ENCODE results near the gene TRMT10B. TPM values are rescaled to one million over a fixed set of nuclear protein-coding genes. Genes with fewer than 3 reads are reported as not detected.
"Not testable (repeated sequence)": the region's sequence is repeated elsewhere in the genome, so short reads cannot be mapped to it uniquely, and the experiment has no call there.

The TRMT10B gene
- total and polyA plus RNA-seq, 2 experiments from 2014 or later: 4.1 to 8.8 TPM

- H3K4me1 ChIP-seq (ENCODE audit: low read depth): no peaks in the 10 kb centered on the region
Observed at GRCh38 chr9:37812773-37813379, 59.3 kb downstream of the TRMT10B start.

DNA sequence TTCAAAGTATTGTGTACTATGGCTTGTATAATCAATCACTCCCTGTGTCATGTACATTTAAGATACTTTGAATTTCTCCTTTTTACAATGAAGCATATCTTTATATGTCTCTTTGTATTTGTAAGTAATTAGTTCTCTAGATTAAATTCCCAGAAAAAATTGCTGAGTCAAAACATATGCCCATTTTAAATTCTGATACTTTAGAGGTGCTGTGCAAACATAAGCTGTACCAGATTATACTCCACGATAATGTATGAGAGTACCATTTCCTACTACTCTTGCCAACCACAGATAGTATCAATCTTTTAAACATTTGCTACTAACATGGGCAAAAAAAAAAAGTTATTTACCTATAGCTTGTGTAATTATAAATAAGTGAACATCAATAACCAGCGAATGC lies 65.2 kb downstream of the TRMT10B start:
- H3K27me3 ChIP-seq: no peaks in the 10 kb centered on the region
- no peak for DNase-seq (ENCODE audit: low read depth in 1 of 2, low spot score in 1 of 2)
- no peaks in the 10 kb centered on the region for H3K9me3 ChIP-seq (ENCODE audit: low read depth)
- H3K4me1 ChIP-seq (ENCODE audit: low read depth): no peaks in the 10 kb centered on the region
- TF ChIP-seq, protein P1, sequence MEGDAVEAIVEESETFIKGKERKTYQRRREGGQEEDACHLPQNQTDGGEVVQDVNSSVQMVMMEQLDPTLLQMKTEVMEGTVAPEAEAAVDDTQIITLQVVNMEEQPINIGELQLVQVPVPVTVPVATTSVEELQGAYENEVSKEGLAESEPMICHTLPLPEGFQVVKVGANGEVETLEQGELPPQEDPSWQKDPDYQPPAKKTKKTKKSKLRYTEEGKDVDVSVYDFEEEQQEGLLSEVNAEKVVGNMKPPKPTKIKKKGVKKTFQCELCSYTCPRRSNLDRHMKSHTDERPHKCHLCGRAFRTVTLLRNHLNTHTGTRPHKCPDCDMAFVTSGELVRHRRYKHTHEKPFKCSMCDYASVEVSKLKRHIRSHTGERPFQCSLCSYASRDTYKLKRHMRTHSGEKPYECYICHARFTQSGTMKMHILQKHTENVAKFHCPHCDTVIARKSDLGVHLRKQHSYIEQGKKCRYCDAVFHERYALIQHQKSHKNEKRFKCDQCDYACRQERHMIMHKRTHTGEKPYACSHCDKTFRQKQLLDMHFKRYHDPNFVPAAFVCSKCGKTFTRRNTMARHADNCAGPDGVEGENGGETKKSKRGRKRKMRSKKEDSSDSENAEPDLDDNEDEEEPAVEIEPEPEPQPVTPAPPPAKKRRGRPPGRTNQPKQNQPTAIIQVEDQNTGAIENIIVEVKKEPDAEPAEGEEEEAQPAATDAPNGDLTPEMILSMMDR (IDR thresholded peaks at IDR 0.05; ENCODE audit: low read depth, low read length): no peak
- no peak overlapping the region for H3K27ac ChIP-seq
- peaks cover 13% of the 10 kb centered on the region for H3K36me3 ChIP-seq
- no peak overlapping the region for H3K4me3 ChIP-seq

More at GRCh38 chr9:37812773-37813379, 59.3 kb downstream of the TRMT10B start:
- TF ChIP-seq, protein P1 (IDR thresholded peaks at IDR 0.05; ENCODE audit: low read depth, low read length): no peak
- no peak overlapping the region for H3K4me3 ChIP-seq
- no peaks in the 10 kb centered on the region for H3K27me3 ChIP-seq
- no peak for DNase-seq (ENCODE audit: low read depth in 1 of 2, low spot score in 1 of 2)
- no peak overlapping the region for H3K27ac ChIP-seq
- H3K9me3 ChIP-seq (ENCODE audit: low read depth): no peaks in the 10 kb centered on the region
- no peaks in the 10 kb centered on the region for H3K36me3 ChIP-seq

DNA sequence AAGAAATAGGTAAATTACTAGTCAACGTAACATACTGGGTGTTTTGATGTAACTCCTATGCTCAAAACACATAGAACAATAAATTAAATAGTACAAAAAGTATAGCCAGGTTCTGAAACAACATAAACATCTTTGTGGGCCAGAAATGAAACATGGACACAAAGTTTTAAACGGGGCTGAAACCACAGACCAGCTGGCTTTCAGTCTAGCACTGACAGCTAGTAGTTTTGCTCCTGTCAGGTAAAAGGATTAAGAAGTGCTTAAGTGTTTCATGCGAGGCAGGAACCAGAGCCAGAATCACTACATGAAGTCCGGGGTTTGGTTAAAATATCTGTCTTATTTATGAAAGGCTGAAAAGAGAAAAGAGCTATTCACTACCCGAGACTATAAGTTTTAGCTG lies 66.5 kb downstream of the TRMT10B start:
- no peaks in the 10 kb centered on the region for H3K27me3 ChIP-seq
- H3K4me1 ChIP-seq (ENCODE audit: low read depth): no peaks in the 10 kb centered on the region
- H3K4me3 ChIP-seq: no peak overlapping the region
- H3K27ac ChIP-seq: no peak overlapping the region
- peaks cover 15% of the 10 kb centered on the region for H3K36me3 ChIP-seq
- no peak for DNase-seq (ENCODE audit: low read depth in 1 of 2, low spot score in 1 of 2)
- no peaks in the 10 kb centered on the region for H3K9me3 ChIP-seq (ENCODE audit: low read depth)
- TF ChIP-seq, protein P1 (IDR thresholded peaks at IDR 0.05; ENCODE audit: low read depth, low read length): no peak

GRCh38 chr9:37825174-37825573 lies 71.6 kb downstream of the TRMT10B start:
- H3K36me3 ChIP-seq: peaks cover 14% of the 10 kb centered on the region
- not testable (repeated sequence) for H3K4me3 ChIP-seq; H3K27ac ChIP-seq; DNase-seq (ENCODE audit: low read depth in 1 of 2, low spot score in 1 of 2); H3K9me3 ChIP-seq (ENCODE audit: low read depth); H3K27me3 ChIP-seq; H3K4me1 ChIP-seq (ENCODE audit: low read depth)

DNA sequence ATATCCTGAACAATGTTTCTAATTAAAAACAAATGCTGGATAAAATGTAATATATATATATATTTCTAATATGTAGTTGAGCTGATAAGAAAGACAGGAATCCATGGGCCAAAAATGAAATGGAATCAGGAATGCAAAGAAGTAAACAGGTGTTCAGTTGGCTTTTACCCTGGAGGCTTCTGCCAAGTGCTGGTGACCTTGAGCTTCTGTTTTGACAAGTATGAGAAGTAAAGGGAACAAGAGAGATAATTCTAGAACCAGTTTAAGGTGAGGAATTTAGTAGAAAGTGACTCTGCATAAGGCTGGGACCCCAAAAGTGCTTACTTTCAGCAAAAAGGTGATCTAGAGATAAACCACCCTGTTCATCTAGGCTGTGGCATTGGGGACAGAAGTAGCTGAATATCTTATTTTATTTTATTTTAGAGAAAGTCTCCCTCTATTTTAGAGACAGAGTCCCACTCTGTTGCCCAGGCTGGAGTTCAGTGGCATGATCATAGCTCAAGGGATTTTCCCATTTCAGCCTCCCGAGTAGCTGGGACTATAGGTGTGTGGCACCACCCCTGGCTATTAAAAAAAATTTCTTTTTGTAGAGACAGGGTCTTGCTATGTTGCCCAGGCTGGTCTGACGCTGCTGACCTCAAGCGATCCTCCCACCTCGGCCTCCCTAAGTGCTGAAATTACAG lies 74.0 kb downstream of the TRMT10B start:
- DNase-seq (ENCODE audit: low read depth in 1 of 2, low spot score in 1 of 2): no peak
- H3K4me1 ChIP-seq (ENCODE audit: low read depth): no peaks in the 10 kb centered on the region
- H3K36me3 ChIP-seq: peaks cover 10% of the 10 kb centered on the region
- no peaks in the 10 kb centered on the region for H3K9me3 ChIP-seq (ENCODE audit: low read depth)
- no peaks in the 10 kb centered on the region for H3K27me3 ChIP-seq
- H3K27ac ChIP-seq: no peak overlapping the region
- TF ChIP-seq, protein P1 (IDR thresholded peaks at IDR 0.05; ENCODE audit: low read depth, low read length): no peak
- no peak overlapping the region for H3K4me3 ChIP-seq

Other genes starting within 250 kb of the TRMT10B start
- 19.8 and 25.6 TPM in 2 replicates for gene FBXO10, start 177.4 kb upstream of the TRMT10B start, total RNA-seq
- 10.6 and 13.4 TPM in 2 replicates for gene FBXO10, start 177.4 kb upstream of the TRMT10B start, polyA plus RNA-seq
- 63.3 and 137 TPM in 2 replicates for gene TOMM5, start 161.2 kb upstream of the TRMT10B start, total RNA-seq
- 208 and 264 TPM in 2 replicates for gene TOMM5, start 161.2 kb upstream of the TRMT10B start, polyA plus RNA-seq
- 0.15 and 1.5 TPM in 2 replicates for gene FRMPD1, start 102.9 kb upstream of the TRMT10B start, total RNA-seq
- 0.32 TPM in 1 of 2 replicates, not detected in the other for gene FRMPD1, start 102.9 kb upstream of the TRMT10B start, polyA plus RNA-seq
- 51.6 and 55.2 TPM in 2 replicates for gene EXOSC3, start 31.3 kb downstream of the TRMT10B start, total RNA-seq
- gene EXOSC3, start 31.3 kb downstream of the TRMT10B start, polyA plus RNA-seq: 38.0 and 48.0 TPM in 2 replicates
- gene DCAF10, start 47.0 kb downstream of the TRMT10B start, total RNA-seq: 19.6 and 23.1 TPM in 2 replicates
- gene DCAF10, start 47.0 kb downstream of the TRMT10B start, polyA plus RNA-seq: 22.9 and 25.2 TPM in 2 replicates
- 17.0 and 21.1 TPM in 2 replicates for gene SLC25A51, start 150.3 kb downstream of the TRMT10B start, total RNA-seq
- gene SLC25A51, start 150.3 kb downstream of the TRMT10B start, polyA plus RNA-seq: 13.0 and 14.1 TPM in 2 replicates